DMS79 (cell line): ENCODE data around the gene CAMK2B.
A peak's percentile ranks its signal among the peaks of the same experiment; 100 is the strongest.
"Not testable (repeated sequence)": the region's sequence is repeated elsewhere in the genome, so short reads cannot be mapped to it uniquely, and the experiment has no call there.

Source experiments
- DNase-seq: peaks from one replicate; lab custom pipeline; 2025; lab: John Stamatoyannopoulos, UW

Gene CAMK2B

DNA sequence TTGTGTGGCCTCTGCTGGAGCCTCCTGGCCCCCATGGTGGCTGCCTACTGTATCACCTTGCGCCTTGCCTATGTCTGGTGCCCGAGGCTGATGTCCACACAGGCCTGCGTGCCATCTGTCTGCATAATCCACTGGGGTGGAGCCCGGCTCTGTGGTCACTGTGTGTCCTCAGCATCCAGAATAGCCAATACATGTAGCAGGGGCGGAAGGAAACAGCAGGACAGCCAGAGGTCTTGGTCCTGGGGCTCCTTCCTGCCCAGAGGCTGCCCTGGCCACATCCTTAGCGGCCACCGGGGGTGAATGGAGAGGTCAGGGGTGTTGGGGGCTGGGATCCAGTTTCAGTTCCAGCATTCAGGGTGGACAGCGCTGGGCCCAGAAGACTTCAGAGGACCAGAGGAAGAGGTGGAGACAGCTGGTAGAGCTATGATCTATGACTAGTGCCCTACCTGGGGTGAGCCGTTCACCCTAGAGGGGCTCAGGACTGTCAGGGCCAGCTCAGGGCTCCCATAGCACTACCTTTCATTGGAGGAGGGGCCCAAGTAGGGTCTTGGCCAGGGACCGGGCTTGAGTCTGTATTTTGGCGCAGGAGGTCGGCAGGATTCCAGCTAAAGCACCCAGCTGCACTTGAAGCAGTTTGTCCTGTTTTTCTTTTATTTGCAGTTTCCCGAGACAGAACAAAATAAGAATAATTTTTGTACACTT lies 108.7 kb downstream of the CAMK2B start:
- no peak for DNase-seq

DNA sequence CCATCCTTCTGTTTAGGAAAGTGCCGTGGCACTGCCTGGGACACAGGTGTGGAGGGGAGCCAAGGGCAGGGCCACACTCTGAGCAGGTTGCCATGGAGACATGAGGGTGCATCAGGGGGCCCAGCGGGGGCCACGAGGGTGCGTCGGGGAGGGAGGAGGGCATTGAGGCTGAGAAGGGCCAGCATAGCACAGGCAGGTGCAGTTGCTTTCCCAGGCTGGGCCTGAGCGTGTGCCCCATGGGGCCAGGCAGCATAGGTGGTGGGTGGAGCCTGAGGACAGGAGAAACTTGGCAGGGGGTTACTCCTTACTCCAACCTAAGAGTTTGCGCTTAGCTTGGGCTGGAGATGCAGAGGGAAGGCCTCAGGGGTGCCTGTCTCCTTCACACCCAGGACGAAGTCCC lies 109.4 kb downstream of the CAMK2B start:
- DNase-seq, result peak; percentile 73

DNA sequence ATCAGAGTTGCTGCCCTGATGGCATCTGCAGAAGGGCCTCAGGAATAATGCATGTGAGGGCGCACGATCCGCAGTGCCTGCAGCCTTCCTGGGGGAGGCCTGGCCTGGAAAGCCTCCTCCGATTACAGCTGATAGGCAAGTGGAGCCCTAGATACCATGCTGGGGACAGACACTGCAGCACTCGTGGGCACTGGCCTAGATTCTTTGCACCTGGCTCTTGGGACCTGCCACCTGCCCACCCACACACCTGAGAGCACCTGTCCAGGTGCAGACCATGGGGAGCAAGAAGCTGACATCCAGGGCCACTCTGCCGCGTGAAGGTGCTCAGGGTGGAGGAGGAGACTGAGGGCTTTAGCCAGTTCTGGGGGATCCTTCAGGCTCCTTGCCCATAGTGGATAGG lies 109.9 kb downstream of the CAMK2B start:
- DNase-seq, result peak; percentile 73

DNA sequence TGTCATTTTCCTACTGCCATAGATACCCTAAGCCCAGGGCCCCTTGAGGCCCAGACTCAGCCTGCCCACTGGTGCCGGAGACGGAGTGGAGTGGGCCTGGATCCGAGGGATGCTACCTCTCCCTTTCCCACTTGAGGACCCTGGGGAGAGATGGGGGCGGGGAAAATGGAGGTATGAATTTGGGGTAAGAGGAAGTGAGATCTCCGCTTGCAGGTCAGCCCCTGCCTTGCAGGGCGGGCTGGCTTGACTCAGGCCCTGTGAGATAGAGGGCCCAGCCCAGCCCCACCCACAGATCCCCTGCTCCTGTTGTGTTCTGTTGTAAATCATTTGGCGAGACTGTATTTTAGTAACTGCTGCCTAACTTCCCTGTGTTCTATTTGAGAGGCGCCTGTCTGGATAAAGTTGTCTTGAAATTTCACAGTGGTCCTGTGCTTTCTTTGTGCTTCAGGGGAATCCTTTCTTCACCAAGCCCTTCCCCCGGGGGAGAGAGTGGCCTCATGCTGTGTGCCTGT lies 111.5 kb downstream of the CAMK2B start:
- no peak for DNase-seq

DNA sequence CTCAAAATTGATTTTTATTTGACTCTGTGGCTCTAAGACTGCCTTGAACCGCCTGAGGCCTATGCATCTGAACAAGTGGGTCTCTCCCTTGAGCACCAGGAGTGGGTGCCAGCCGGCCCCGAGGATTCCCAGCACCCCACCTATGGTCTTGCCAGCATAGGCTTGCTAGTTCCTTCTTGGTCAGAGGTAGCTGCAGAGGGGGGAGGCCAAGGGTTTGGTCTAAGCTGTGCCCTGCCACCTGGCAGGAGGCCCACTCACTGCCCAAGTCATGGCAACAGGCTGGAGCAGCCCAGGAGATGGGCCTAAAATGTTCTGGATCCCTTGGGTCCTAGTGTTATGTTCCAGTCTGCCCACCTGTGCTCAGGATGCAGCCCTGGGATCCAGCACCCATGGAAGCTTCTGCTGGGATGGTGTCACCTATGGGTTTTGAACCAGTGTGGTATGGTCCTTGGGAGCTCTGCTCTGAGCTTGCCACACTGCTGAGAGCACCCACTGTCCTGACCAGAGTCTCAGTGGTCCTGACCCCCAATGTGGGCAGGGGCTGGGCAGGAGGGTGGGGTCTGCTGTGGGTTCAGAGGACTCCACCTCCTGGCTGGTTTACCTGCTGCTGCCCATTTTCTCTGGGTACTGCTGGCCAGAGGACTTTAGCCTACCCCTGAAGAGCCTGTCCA lies 112.1 kb downstream of the CAMK2B start:
- DNase-seq, result no peak

DNA sequence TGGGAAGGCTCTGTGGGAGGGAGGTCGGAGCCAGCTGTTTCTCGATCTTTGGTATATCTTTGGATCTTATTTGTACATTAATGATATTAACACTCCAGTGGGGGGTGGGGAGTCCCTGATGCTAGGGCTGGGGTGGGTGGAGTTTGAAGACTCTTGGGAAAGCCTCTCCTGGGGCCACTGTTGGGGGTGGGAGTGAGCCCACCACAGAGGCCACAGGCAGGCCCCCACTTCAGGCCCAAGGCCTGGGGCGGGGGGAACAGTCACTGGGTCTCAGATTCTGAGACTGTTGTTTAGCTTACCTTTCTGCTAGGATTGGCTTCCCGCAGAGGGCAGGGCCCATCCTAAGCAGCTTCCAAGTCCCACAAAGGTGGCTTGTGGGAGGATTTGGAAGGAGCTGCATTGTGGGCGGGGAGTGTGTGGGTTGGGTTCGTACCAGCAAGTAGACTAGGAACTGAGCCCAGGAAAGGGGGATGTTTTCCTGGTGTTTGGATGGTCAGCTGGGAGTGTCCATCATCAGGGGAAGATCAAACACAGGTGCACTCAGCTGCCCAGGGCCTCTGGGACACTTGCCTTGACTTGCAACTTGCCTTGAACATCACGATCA lies 112.7 kb downstream of the CAMK2B start:
- DNase-seq, result no peak

DNA sequence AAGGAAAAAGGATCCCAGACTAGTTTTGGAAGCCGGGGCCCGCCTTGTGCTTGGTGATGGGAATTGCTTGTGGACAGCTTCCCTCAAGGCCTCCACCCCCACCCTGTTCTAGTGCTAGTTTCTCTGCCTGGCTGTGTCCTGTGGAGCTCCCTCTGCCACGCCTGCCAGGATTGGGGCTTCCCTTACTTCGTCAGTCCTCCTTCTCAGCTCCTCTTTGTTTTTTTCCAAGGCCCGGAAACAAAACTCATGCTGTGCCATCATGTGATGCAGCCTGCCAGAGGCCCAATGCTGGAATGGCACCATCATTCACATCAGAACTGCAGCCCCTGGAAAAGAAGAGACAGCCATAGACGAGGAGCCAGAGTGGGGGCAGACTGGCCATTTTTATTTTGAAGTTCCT lies 113.4 kb downstream of the CAMK2B start:
- DNase-seq, result no peak

DNA sequence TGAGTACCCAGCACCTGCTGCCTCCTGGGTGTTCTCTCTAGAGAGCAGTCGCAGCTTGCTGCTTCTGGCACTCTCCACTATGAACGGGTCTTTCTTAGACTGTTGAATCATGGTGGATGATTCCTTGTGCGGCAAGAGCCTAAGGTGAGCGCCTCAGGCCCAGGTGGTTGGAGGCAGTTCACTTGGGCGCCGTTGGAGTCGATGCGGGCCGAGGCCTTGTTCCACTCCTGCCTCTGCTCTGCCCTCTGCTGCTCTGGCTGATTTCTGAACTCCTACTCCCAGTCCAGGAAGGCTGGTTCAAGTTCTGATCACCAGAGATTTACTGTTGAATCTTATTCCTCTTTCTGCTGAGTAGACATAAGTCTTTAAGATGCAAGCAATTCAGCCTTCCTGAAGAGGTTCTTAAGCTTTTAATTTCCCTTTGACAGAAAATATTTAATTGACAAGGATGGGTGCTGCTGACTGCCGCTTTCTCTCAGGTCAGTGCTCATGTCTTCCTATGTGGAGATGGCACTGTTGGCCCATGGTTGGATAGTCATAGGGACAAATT lies 114.2 kb downstream of the CAMK2B start:
- DNase-seq, result no peak

DNA sequence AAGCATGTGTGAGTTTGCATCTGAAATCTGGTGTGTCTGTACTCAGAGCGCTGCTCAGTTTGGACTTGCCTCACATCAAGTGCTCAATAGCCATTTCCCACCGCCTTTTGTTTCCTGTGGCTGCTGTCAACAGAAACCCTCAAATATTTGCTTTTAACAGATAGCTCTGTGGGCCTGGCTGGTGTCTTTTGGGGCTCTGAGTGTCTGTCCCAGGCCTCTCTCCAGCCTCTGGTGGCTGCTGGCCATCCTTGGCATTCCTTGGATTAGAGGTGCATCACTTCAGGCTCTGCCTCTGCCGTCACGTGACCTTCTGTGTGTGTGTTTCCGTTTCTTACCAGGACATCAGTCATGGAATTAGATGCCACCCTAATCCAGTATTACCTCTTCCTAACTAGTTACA lies 115.3 kb downstream of the CAMK2B start:
- no peak for DNase-seq

DNA sequence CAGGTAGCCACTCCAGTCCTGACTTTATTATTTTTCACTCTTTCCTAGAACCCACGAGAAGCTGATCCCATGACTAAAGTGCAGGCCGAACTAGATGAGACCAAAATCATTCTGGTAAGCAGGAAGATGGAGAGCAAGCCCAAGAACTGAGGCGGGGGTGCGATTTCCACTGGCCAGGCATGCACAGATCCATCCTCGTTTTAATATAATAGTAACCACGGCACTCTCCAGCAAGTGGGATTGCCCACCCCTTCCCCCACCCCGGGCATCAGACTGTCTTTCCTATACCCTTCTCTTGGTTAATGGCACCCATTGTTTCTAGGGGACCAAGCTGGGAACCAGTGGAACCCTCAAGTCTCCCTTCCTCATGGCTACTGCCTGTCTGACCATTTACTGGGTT lies 117.3 kb downstream of the CAMK2B start:
- DNase-seq, result no peak

DNA sequence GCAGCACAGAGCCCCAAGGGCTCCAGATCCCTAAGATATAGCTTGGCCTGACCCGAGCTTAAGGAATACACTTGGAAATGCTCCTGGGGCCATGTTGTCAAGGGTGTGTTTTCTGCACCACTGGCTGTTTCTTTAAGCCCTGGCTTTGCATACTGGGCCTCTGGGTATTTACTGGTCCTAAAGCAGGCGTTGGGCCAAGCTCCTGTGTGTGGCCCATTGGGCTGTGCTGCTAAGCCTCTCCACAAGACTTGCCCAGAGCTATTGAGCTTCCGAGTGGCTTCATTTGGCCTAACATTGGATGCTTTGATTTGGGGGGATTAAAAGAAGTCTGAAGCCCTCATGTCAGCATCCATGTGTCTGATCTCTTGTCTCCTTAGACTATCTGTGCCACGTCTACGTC lies 119.4 kb downstream of the CAMK2B start:
- no peak for DNase-seq

DNA sequence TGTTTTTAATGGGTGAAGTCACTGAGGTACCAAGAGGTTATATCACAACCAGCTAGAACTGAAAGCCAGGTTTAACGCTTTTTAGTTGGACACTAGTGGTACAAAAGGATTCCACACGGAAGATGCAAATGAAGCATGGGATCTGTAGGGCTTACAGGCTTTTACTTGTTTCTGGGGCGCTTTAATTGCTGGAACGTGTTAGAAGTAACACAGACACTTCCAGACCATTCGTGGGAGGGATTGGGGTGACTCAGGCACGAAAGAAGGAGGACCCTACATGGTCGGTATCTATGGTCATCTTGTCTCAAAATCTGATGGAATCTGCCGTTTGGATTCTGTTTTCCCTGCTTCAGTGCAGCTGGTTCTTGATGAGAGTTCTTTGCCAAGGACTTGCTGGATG lies 123.6 kb downstream of the CAMK2B start:
- no peak for DNase-seq

DNA sequence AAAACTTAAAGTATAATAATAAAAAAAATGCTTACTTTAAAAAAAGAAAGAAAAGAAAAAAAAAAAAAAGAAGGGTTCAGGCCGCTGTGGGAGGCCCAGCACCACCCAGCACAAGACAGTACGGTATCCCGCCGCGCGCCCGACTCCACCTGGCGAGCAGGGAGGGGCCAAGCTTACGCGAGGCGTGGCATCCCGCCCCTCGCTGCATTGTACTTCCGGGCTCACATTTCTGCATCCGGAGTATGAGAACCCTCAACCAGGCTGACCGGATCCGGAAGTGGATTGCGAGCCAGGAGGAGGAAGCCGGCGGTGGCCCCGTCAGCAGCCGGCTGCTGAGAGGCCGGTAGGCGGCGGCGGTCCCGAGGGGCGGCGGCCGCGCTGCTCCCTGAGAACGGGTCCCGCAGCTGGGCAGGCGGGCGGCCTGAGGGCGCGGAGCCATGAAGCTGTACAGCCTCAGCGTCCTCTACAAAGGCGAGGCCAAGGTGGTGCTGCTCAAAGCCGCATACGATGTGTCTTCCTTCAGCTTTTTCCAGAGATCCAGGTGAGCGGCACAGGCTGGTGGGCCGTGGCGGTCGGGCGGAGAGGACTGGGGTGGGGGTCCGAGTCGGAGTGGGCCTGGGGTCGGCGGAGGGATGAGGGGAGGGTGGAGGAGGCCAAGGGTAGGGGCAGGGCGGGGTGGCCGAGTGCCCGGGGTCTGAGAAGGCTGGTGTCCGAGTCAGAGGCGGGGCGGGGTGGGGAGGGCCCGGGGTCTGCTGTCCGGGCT lies 124.5 kb downstream of the CAMK2B start, which contains the start of gene YKT6:
Gene YKT6 (plus strand): TSS at position 280 of the 763 bp plus-strand sequence. CDS start 158 bp downstream, at position 438.
- DNase-seq, result peak; percentile 97

DNA sequence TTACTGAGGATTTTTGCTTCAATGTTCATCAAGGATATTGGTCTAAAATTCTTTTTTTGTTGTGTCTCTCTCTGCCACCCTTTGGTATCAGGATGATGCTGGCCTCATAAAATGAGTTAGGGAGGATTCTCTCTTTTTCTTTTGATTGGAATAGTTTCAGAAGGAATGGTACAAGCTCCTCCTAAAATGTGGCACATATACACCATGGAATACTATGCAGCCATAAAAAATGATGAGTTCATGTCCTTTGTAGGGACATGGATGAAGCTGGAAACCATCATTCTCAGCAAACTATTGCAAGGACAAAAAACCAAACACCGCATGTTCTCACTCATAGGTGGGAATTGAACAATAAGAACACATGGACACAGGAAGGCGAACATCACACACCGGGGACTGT lies 125.2 kb downstream of the CAMK2B start:
- DNase-seq, result not testable (repeated sequence)

DNA sequence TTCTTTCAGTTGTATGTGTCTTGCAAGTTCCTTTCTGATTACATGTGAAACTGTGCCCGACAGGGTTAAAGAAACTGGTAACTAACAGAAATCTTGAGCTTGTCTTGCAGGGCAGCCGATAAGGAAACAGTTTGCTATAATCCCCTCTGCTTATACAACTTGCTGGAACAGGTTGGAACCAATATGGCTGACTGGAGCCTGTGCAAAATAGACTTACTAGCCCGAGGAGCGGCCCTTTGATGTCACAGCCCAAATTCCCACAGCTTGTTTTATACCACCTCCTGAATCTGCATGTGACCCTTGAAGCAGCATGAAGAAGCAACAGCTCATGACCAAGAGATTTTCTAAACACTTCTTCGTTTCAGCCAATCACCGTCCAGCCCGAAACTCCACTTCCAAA lies 127.9 kb downstream of the CAMK2B start:
- DNase-seq, result no peak

DNA sequence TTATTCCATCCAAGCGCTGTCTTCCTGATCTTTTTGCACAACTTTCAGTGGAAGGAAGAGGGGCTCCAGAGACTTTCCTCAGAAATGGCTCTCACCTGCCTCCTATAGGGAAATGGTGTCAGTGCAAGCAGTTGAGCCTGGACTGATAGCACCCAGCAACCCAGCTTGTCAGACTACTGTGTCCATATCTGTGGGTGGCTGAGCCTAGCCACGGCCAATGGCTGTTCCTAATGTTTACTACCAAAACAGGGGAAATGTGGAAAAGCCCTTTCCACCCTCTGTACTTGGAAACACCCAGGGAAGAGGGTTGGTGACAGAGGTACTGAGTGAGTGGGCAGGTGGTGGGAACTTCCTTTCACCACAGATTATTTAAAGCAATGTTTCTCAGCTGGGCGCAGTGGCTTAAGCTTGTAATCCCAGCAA lies 128.9 kb downstream of the CAMK2B start:
- peak; percentile 18 for DNase-seq

DNA sequence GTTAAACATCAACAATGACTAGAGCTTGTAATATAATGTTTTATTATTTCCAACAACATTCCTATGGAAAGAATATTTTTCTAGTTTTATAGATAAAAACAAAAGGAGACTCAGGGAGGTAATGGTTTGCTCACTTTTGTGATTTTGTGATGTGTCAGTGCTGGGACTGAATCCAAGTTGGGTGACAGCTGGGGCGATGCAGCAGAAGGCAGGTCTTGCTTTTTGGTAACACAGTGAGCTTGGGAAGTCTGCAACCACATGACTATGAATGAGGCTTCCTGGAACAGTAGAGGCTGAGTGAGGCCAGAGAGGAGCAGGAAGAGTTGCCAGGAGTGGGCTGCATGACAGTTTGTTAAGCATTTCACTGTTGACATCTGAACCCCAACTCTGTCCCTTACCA lies 129.5 kb downstream of the CAMK2B start:
- DNase-seq, result no peak

DNA sequence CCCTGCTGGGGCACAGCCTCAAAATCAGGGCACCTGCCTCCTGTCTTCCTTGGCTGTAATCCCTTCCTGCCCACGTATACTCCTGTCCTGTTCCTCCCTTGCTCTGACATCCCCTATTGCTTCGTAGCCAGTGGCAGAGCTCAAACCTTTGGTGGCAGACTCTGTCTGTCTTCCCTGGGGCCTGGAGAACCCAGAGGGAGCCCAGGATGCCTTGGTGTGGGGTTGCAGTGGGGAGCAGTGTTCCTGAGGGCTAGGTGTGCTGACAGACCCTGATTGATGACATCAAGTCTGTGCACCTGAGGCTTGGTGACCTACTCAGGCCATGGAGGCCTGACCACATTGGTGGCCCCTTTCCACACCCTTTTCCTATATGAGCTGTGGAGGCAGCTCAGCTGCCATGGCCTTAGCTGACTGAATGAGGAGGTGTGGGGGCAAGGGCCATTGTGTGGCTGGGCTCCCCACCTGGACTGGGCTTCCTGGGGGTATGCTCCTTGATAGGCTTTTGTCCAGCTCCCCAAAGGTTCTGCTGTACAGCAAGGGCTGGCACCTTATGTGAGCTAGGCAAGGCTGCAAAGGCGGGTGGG lies 130.7 kb downstream of the CAMK2B start:
- no peak for DNase-seq

DNA sequence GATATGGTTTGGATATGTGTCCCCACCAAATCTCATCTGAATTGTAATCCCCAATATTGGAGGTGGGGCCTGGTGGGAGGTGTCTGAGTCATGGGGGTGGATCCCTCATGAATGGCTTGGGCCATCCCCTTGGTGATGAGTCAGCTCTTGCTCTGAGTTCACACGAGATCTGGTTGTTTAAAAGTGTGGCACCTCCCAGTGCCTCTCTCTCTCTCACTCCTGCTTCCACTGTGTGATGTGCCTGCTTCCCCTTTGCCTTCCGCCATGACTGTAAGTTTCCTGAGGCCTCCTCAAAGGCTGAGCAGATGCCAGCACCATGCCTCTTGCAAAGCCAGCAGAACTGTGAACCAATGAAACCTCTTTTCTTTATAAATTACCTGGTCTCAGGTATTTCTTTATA lies 131.3 kb downstream of the CAMK2B start:
- no peak for DNase-seq

DNA sequence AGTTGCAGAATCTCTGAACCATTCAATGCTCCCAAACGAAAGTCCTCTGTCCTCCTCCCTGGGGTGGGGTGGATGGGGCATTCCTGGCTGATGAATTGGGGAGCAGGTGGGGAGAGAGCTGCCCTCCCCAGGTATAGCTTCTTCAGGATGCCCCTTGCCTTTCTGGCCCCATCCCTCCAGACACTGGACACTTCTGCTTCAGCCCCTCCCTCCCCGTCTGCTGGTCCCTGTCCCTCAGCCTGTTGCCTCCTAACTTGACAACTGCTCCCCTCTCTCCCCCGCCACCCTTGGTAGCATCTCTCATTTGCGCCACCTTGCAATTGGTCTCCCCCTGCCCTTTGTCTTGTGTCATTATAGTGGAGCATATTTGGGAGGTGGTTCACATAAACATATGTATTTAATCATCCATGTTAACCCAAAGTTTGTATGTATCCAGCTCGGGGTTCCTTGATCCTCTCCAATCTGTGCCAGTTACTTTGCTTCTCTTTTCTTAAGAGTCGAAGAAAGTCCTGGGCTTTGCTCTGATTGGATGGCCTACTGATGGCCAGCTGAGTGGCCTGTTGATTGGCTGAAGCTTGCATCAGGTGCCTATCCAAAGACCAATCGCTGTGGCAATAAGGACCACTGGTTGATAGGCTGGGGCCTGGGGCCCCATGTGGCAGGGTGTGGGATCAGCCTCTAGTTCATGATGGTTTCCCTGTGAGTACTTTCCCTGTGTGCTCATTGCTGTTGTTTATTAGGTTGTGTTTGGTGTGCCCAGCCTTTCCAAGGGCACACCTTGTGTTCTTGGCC lies 132.2 kb downstream of the CAMK2B start:
- no peak for DNase-seq

DNA sequence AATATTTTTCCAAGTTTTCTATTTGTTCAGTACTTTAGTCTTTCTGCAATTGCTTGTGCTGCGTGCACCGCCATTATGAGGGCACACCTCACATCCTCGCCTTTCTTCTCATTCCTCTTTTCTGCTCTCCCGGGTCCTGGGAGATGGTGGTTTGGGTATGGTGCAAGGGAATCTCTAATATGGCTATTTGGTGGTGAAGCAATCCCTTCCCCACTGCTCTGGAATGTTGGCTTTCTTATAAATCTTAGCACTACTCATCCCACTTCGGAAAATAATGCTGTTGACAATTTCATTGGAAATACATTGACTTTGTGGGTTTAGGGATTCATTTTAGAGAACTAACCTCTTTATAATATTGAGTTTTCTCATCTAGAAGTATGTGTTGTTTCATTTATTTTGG lies 134.2 kb downstream of the CAMK2B start:
- no peak for DNase-seq
